ENCODE measurements around the gene KIF6.
"Not testable (repeated sequence)": the region's sequence is repeated elsewhere in the genome, so short reads cannot be mapped to it uniquely, and the experiment has no call there.

Gene KIF6

GRCh38 chr6:39494998-39495397 lies 230.2 kb downstream of the KIF6 start:
- no peak for DNase-seq

GRCh38 chr6:39493777-39494176 lies 231.4 kb downstream of the KIF6 start:
- DNase-seq, result no peak

- DNase-seq, result no peak
Measured at GRCh38 chr6:39493174-39493573, 232.0 kb downstream of the KIF6 start.

GRCh38 chr6:39490108-39490507 lies 235.1 kb downstream of the KIF6 start:
- DNase-seq, result no peak

- no peak for DNase-seq
Measured at GRCh38 chr6:39488255-39488879, 236.8 kb downstream of the KIF6 start.

GRCh38 chr6:39484276-39484675 lies 240.9 kb downstream of the KIF6 start:
- DNase-seq, result no peak

- DNase-seq, result not testable (repeated sequence)
Measured at GRCh38 chr6:39479819-39480218, 245.4 kb downstream of the KIF6 start.

GRCh38 chr6:39476670-39477069 lies 248.5 kb downstream of the KIF6 start:
- DNase-seq, result no peak

GRCh38 chr6:39476151-39476550 lies 249.1 kb downstream of the KIF6 start:
- no peak for DNase-seq

GRCh38 chr6:39471954-39472659 lies 253.1 kb downstream of the KIF6 start:
- DNase-seq, result no peak

- no peak for DNase-seq
Measured at GRCh38 chr6:39470506-39470905, 254.7 kb downstream of the KIF6 start.

- no peak for DNase-seq
Measured at GRCh38 chr6:39468385-39468784, 256.8 kb downstream of the KIF6 start.

- DNase-seq, result no peak
Measured at GRCh38 chr6:39466631-39467030, 258.6 kb downstream of the KIF6 start.

- no peak for DNase-seq
Measured at GRCh38 chr6:39465539-39465938, 259.7 kb downstream of the KIF6 start.

- no peak for DNase-seq
Measured at GRCh38 chr6:39464067-39464466, 261.1 kb downstream of the KIF6 start.

GRCh38 chr6:39453956-39454524 lies 271.2 kb downstream of the KIF6 start:
- DNase-seq, result peak; percentile 3

- no peak for DNase-seq
Measured at GRCh38 chr6:39453241-39453640, 272.0 kb downstream of the KIF6 start.

GRCh38 chr6:39452306-39453145 lies 272.7 kb downstream of the KIF6 start:
- DNase-seq, result peak; percentile 12

GRCh38 chr6:39451831-39452230 lies 273.4 kb downstream of the KIF6 start:
- DNase-seq, result peak; percentile 5

GRCh38 chr6:39449022-39449421 lies 276.2 kb downstream of the KIF6 start:
- DNase-seq, result no peak

GRCh38 chr6:39446909-39447308 lies 278.3 kb downstream of the KIF6 start:
- no peak for DNase-seq

GRCh38 chr6:39445667-39446066 lies 279.5 kb downstream of the KIF6 start:
- no peak for DNase-seq

- no peak for DNase-seq
Measured at GRCh38 chr6:39444479-39445019, 280.7 kb downstream of the KIF6 start.
